ENCODE measurements around the gene RAI1. TPM values are rescaled to one million over a fixed set of nuclear protein-coding genes. Genes with fewer than 3 reads are reported as not detected.

Gene RAI1
- total and polyA plus RNA-seq, 2 of the 8 experiments (the other 6 are each of a cell fraction or from before 2014, with no cell fraction given), result 0.39 to 1.2 TPM

DNA sequence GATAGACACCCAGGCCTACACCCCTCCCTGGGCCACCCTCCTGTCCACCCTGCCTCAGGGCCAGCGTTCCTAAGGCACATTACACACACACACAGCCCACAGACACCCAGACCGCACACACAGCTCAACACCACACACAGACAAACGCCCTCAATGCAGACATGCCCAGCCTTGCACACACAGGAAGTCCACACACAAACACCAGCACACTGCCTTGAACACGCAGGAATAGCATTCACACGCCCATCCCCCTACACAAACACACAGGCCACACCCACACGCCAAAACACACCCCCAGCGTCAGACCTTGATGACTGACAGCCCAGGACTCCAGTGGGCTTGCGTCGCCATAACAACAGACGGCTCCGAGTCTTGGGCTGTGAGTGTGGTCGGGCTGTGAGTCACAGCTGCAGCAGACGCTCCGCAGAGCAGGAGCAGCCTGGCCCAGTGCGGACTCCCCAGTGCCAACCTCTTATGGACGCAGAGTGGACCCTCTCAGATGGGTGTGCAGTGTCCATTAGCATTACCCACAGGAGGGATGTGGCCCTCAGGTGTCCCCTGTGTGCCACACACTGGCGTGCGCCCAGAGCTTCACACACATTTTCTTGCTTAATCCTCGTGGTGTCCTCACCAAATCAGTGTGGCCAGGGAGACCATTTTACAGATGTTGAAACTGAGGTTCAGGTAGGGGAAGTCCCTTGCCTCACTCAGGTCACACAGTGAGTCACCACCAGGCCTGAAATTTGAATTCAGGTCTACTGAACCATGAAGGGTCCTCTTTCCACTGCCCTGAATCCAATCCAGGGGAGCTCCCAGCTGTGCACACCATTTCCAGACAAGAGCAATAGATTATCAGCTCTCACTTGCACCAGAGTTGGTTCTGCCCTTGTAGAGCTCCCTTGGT lies 17.8 kb upstream of the RAI1 start:
- no peak overlapping the region for H2BK120ac ChIP-seq (replicated peaks; ENCODE audit: low read depth, low read length)
- H2BK5ac ChIP-seq (ENCODE audit: low read depth, low read length), result peak overlapping the region; percentile 69; the same call in 1 of the 2 replicates
- no peaks in the 10 kb centered on the region for H3K23me2 ChIP-seq (ENCODE audit: low read depth, low read length)
- H3K14ac ChIP-seq (ENCODE audit: insufficient read length), result no peak overlapping the region
- H2AFZ ChIP-seq (ENCODE audit: low read length), result no peak overlapping the region
- no peak overlapping the region for H3K23ac ChIP-seq (ENCODE audit: insufficient read length)
- peak overlapping the region in 1 of 4 experiments; percentile 14; a peak in 1 of 7 replicates for H3K9ac ChIP-seq (replicated peaks in 1 of 4; ENCODE audit: extremely low read depth in 1 of 4, low read depth in 3 of 4, low read length in 3 of 4)
- H2BK20ac ChIP-seq (ENCODE audit: low read length), result peak overlapping the region; percentile 87; the same call in 1 of the 2 replicates
- H3K36me3 ChIP-seq (ENCODE audit: control insufficient read depth in 2 of 4, insufficient read depth in 4 of 4, low read length in 3 of 4), result no peaks in the 10 kb centered on the region
- H3K9me3 ChIP-seq (ENCODE audit: insufficient read depth in 2 of 2, low read depth in 1 of 2, low read length in 1 of 2), result peaks cover 0 to 8% of the 10 kb centered on the region in 2 experiments; a peak in 2 of 4 replicates
- 0 out of 2 replicates have a peak overlapping the region, but pooled peaks have one; percentile 15 for H3K18ac ChIP-seq (ENCODE audit: extremely low read depth, low read length)
- peak overlapping the region; percentile 58; the same call in 1 of the 2 replicates for H4K8ac ChIP-seq (ENCODE audit: extremely low read depth, insufficient read depth, low read length)
- H2BK15ac ChIP-seq (ENCODE audit: low read length), result peak overlapping the region; percentile 92
- H2BK12ac ChIP-seq (ENCODE audit: low read depth, low read length), result peak overlapping the region; percentile 20; the same call in 1 of the 2 replicates
- 64% methylated on average over 19 of the region's 19 CpGs; no CpG with 5 or more reads in 1 of the 2 experiments for WGBS, 2 experiments (ENCODE audit: extremely low coverage in 1 of 2, insufficient coverage in 1 of 2, insufficient read length in 1 of 2, insufficient replicate concordance in 2 of 2, low coverage in 1 of 2, low lambda C conversion rate in 2 of 2, missing lambda C conversion rate in 1 of 2)
- H3K27me3 ChIP-seq (replicated peaks in 1 of 4; ENCODE audit: control insufficient read depth in 3 of 4, extremely low read depth in 1 of 4, insufficient read depth in 3 of 4, low read length in 3 of 4), result no peaks in the 10 kb centered on the region; a peak in 1 of 7 replicates
- peaks cover 0 to 8% (median 6%) of the 10 kb centered on the region in 4 experiments; a peak in 6 of 7 replicates for H3K4me1 ChIP-seq (replicated peaks in 1 of 4; ENCODE audit: control insufficient read depth in 3 of 4, insufficient read depth in 4 of 4, low read length in 3 of 4)
- peak; percentile 60 to 66 for DNase-seq (ENCODE audit: low read depth in 1 of 2, low spot score in 2 of 2)
- H3K79me2 ChIP-seq (ENCODE audit: control insufficient read depth in 1 of 2, insufficient read depth in 2 of 2, low read length in 2 of 2), result no peaks in the 10 kb centered on the region
- H3K4me2 ChIP-seq (ENCODE audit: insufficient read depth in 1 of 2, low read depth in 2 of 2, low read length in 2 of 2), result peak overlapping the region; percentile 11 to 32; a peak in 3 of 4 replicates
- H3K4ac ChIP-seq (replicated peaks; ENCODE audit: insufficient read length, low read depth, low read length), result no peak overlapping the region
- peak; percentile 86 for FAIRE-seq
- H3K56ac ChIP-seq (replicated peaks; ENCODE audit: insufficient read length, low read depth, low read length), result no peak overlapping the region
- ChIA-PET CTCF (ENCODE audit: partially characterized antibody) (interaction anchor here (0.7 to 3.2 kb wide), 6 partner anchors 9 to 222 kb away, joined by 3 to 11 read pairs (median 4); no protein-coding TSS in a partner anchor), POLR2A (ENCODE audit: partially characterized antibody) (interaction anchor here (0.9 to 1.8 kb wide), 4 partner anchors 12 to 223 kb away, joined by 3 to 5 read pairs (median 3); no protein-coding TSS in a partner anchor)
- no peaks in the 10 kb centered on the region for H4K20me1 ChIP-seq (replicated peaks in 1 of 2; ENCODE audit: control insufficient read depth in 1 of 2, insufficient read depth in 2 of 2, low read length in 2 of 2)
- H4K91ac ChIP-seq (replicated peaks; ENCODE audit: insufficient read length, low read length), result peak overlapping the region; percentile 22
- no peaks in the 10 kb centered on the region for H3K79me1 ChIP-seq (ENCODE audit: low read depth, low read length)
- H3K27ac ChIP-seq (ENCODE audit: low read depth, low read length), result no peak overlapping the region
- H4K5ac ChIP-seq (ENCODE audit: insufficient read length, low read depth, low read length), result no peak overlapping the region
- peak overlapping the region; percentile 44; the same call in 1 of the 2 replicates for H2AK5ac ChIP-seq (ENCODE audit: low read depth, low read length)
- H3K4me3 ChIP-seq (ENCODE audit: extremely low read depth in 1 of 4, insufficient read depth in 2 of 4, low read depth in 3 of 4, low read length in 4 of 4), result no peak overlapping the region
- TF ChIP-seq ZNF274 (IDR thresholded peaks at IDR 0.05; ENCODE audit: borderline replicate concordance, extremely low read depth, low read length) (no peak), GABPA (IDR thresholded peaks at IDR 0.05; ENCODE audit: borderline replicate concordance, insufficient read depth, low read length) (no peak), GTF2F1 (IDR thresholded peaks at IDR 0.05; ENCODE audit: borderline replicate concordance, low read depth, low read length) (no peak), FOSL1 (IDR thresholded peaks at IDR 0.05; ENCODE audit: insufficient read depth, low read depth, low read length) (no peak), SRF (IDR thresholded peaks at IDR 0.05; ENCODE audit: low read depth, low read length) (no peak), CHD1 (IDR thresholded peaks at IDR 0.05; ENCODE audit: low read depth, low read length) (no peak), CTBP2 (IDR thresholded peaks at IDR 0.05; ENCODE audit: borderline replicate concordance, insufficient read depth, insufficient read length, low read length) (no peak), KDM4A (IDR thresholded peaks at IDR 0.05; ENCODE audit: low read depth, low read length, severe bottlenecking) (no peak), SP4 (IDR thresholded peaks at IDR 0.05; ENCODE audit: low read length) (peak; percentile 52; the same call in 1 of the 2 replicates)
- TF ChIP-seq, protein P1, sequence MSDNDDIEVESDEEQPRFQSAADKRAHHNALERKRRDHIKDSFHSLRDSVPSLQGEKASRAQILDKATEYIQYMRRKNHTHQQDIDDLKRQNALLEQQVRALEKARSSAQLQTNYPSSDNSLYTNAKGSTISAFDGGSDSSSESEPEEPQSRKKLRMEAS (IDR thresholded peaks at IDR 0.05), result no peak

Measured in H1 (cell line).